ENCODE measurements around the gene KIF20B. TPM values are rescaled to one million over a fixed set of nuclear protein-coding genes. Genes with fewer than 3 reads are reported as not detected.

Gene KIF20B
- 1.9 TPM for total RNA-seq
- long read RNA-seq, partial matches to known transcripts = 2 of 2 reads
- long read RNA-seq, other reads (novel, unspliced or antisense) = 0 of 2 reads

- DNase-seq (ENCODE audit: low spot score) = peak; percentile 98
- intact Hi-C loops (cut with DNase I) = loop anchor here (2.0 to 5.0 kb wide), 3 partner anchors 57 to 274 kb away; partner anchors contain the start of gene PANK1
Observed at GRCh38 chr10:89701242-89702120, at the start of gene KIF20B. Gene KIF20B, plus strand, starts transcription at chr10:89701590. Its CDS starts 3,705 bp downstream, at chr10:89705295.

- intact Hi-C loops (cut with DNase I) = no loop called here
Observed at GRCh38 chr10:89651916-89652573, 49.3 kb upstream of the KIF20B start.

GRCh38 chr10:89652806-89653370 is 48.5 kb upstream of the KIF20B start:
- DNase-seq (ENCODE audit: low spot score) = no peak
- intact Hi-C loops (cut with DNase I) = no loop called here

More at GRCh38 chr10:89651916-89652573, 49.3 kb upstream of the KIF20B start:
- no peak for DNase-seq (ENCODE audit: low spot score)

GRCh38 chr10:89653410-89653869 is 48.0 kb upstream of the KIF20B start:
- intact Hi-C loops (cut with DNase I) = no loop called here
- no peak for DNase-seq (ENCODE audit: low spot score)

- intact Hi-C loops (cut with DNase I) = no loop called here
- DNase-seq (ENCODE audit: low spot score) = no peak
Observed at GRCh38 chr10:89655722-89656121, 45.7 kb upstream of the KIF20B start.

- DNase-seq (ENCODE audit: low spot score) = no peak
- intact Hi-C loops (cut with DNase I) = no loop called here
Observed at GRCh38 chr10:89657302-89657701, 44.1 kb upstream of the KIF20B start.

- intact Hi-C loops (cut with DNase I) = no loop called here
- no peak for DNase-seq (ENCODE audit: low spot score)
Observed at GRCh38 chr10:89659143-89660131, 42.0 kb upstream of the KIF20B start.

GRCh38 chr10:89662596-89662995 is 38.8 kb upstream of the KIF20B start:
- DNase-seq (ENCODE audit: low spot score) = no peak
- intact Hi-C loops (cut with DNase I) = no loop called here

- DNase-seq (ENCODE audit: low spot score) = no peak
- intact Hi-C loops (cut with DNase I) = no loop called here
Observed at GRCh38 chr10:89663144-89663543, 38.2 kb upstream of the KIF20B start.

- no peak for DNase-seq (ENCODE audit: low spot score)
- intact Hi-C loops (cut with DNase I) = no loop called here
Observed at GRCh38 chr10:89664203-89664602, 37.2 kb upstream of the KIF20B start.

GRCh38 chr10:89665302-89665701 is 36.1 kb upstream of the KIF20B start:
- intact Hi-C loops (cut with DNase I) = no loop called here
- DNase-seq (ENCODE audit: low spot score) = no peak

GRCh38 chr10:89666138-89666537 is 35.3 kb upstream of the KIF20B start:
- no peak for DNase-seq (ENCODE audit: low spot score)
- intact Hi-C loops (cut with DNase I) = no loop called here

- intact Hi-C loops (cut with DNase I) = no loop called here
- no peak for DNase-seq (ENCODE audit: low spot score)
Observed at GRCh38 chr10:89668386-89669071, 32.9 kb upstream of the KIF20B start.

GRCh38 chr10:89669985-89670384 is 31.4 kb upstream of the KIF20B start:
- intact Hi-C loops (cut with DNase I) = no loop called here

GRCh38 chr10:89670926-89671325 is 30.5 kb upstream of the KIF20B start:
- no peak for DNase-seq (ENCODE audit: low spot score)
- intact Hi-C loops (cut with DNase I) = no loop called here

More at GRCh38 chr10:89669985-89670384, 31.4 kb upstream of the KIF20B start:
- no peak for DNase-seq (ENCODE audit: low spot score)

GRCh38 chr10:89677341-89677740 is 24.0 kb upstream of the KIF20B start:
- intact Hi-C loops (cut with DNase I) = no loop called here
- no peak for DNase-seq (ENCODE audit: low spot score)

GRCh38 chr10:89679986-89680385 is 21.4 kb upstream of the KIF20B start:
- intact Hi-C loops (cut with DNase I) = no loop called here
- no peak for DNase-seq (ENCODE audit: low spot score)

GRCh38 chr10:89683883-89684282 is 17.5 kb upstream of the KIF20B start:
- intact Hi-C loops (cut with DNase I) = no loop called here
- no peak for DNase-seq (ENCODE audit: low spot score)

Measured in cardiac septum (tissue), 1 donor.